NCI-H1417 (cell line): ENCODE data around the gene CER1.
A peak's percentile ranks its signal among the peaks of the same experiment; 100 is the strongest.

Experiments used
- DNase-seq, 3 experiments: peaks; one replicate each; lab custom pipeline; 2025; lab: John Stamatoyannopoulos, UW

Gene CER1

GRCh38 chr9:14722391-14723035 is at the start of gene CER1:
Gene CER1 (minus strand): TSS chr9:14722733. CDS start chr9:14722672, 61 bp downstream.
- DNase-seq: peak; percentile 8 to 91 (median 64)

- no peak for DNase-seq
Measured at GRCh38 chr9:14770592-14770991, 48.1 kb upstream of the CER1 start.

- peak in 2 of 3 experiments; percentile 6 to 68 for DNase-seq
Measured at GRCh38 chr9:14769230-14769571, 46.7 kb upstream of the CER1 start.

GRCh38 chr9:14768405-14769229 is 46.1 kb upstream of the CER1 start:
- DNase-seq: peak; percentile 22 to 74 (median 68)

- no peak for DNase-seq
Measured at GRCh38 chr9:14766299-14766698, 43.8 kb upstream of the CER1 start.

- no peak for DNase-seq
Measured at GRCh38 chr9:14761584-14761983, 39.1 kb upstream of the CER1 start.

- no peak for DNase-seq
Measured at GRCh38 chr9:14760060-14760459, 37.5 kb upstream of the CER1 start.

GRCh38 chr9:14756291-14756690 is 33.8 kb upstream of the CER1 start:
- DNase-seq: no peak

- DNase-seq: no peak
Measured at GRCh38 chr9:14752871-14753270, 30.3 kb upstream of the CER1 start.

GRCh38 chr9:14752271-14752670 is 29.7 kb upstream of the CER1 start:
- peak in 1 of 3 experiments; percentile 11 for DNase-seq

- no peak for DNase-seq
Measured at GRCh38 chr9:14750821-14751220, 28.3 kb upstream of the CER1 start.

GRCh38 chr9:14749741-14750211 is 27.2 kb upstream of the CER1 start:
- DNase-seq: peak in 2 of 3 experiments; percentile 29 to 76

GRCh38 chr9:14748373-14748772 is 25.8 kb upstream of the CER1 start:
- DNase-seq: no peak

- DNase-seq: no peak
Measured at GRCh38 chr9:14747111-14747510, 24.6 kb upstream of the CER1 start.

- DNase-seq: no peak
Measured at GRCh38 chr9:14746626-14747025, 24.1 kb upstream of the CER1 start.

GRCh38 chr9:14744768-14745167 is 22.2 kb upstream of the CER1 start:
- DNase-seq: no peak

- no peak for DNase-seq
Measured at GRCh38 chr9:14741369-14741768, 18.8 kb upstream of the CER1 start.

- no peak for DNase-seq
Measured at GRCh38 chr9:14733133-14733532, 10.6 kb upstream of the CER1 start.

- no peak for DNase-seq
Measured at GRCh38 chr9:14731294-14731981, 8.9 kb upstream of the CER1 start.

GRCh38 chr9:14730461-14730898 is 7.9 kb upstream of the CER1 start:
- no peak for DNase-seq

GRCh38 chr9:14723301-14723700 is 768 bp upstream of the CER1 start:
- DNase-seq: no peak

- no peak for DNase-seq
Measured at GRCh38 chr9:14719231-14719923, 3.2 kb downstream of the CER1 start.
